NB4 (cell line): ENCODE data around the gene POLR2H.

Experiments
- DNase-seq: peaks from one replicate; pipeline ENCODE4 v3.0.0; 2010; ENCODE audit warnings: low read depth
- H3K4me3 ChIP-seq: one replicate; pipeline ENCODE4 v1.5.1; 2011; ENCODE audit warnings: mild to moderate bottlenecking, low read depth, low read length, moderate library complexity
- CTCF ChIP-seq: IDR thresholded peaks from one replicate; pipeline ENCODE4 v1.5.1; 2012; ENCODE audit warnings: low read depth, low read length
- MAX ChIP-seq: IDR thresholded peaks from 2 replicates; pipeline ENCODE4 v1.6.1; 2011; ENCODE audit warnings: low read depth, low read length
- MYC ChIP-seq: IDR thresholded peaks from 2 replicates; pipeline ENCODE4 v1.6.1; 2011; ENCODE audit warnings: low read depth, low read length
- POLR2A ChIP-seq: IDR thresholded peaks from 2 replicates; pipeline ENCODE4 v1.6.1; 2011; ENCODE audit warnings: mild to moderate bottlenecking; ENCODE audit not compliant: insufficient read length; ENCODE audit errors: extremely low read depth

The POLR2H gene

GRCh38 chr3:184359610-184360009 is 1.9 kb upstream of the POLR2H start:
- TF ChIP-seq POLR2A (no peak), MAX (no peak), MYC (no peak), CTCF (no peak)
- no peak for DNase-seq
- no peak overlapping the region for H3K4me3 ChIP-seq

- DNase-seq, result no peak
Measured at GRCh38 chr3:184360070-184360928, 1.2 kb upstream of the POLR2H start.

GRCh38 chr3:184360929-184361531 is 480 bp upstream of the POLR2H start:
- DNase-seq, result no peak

More at GRCh38 chr3:184360070-184360928, 1.2 kb upstream of the POLR2H start:
- TF ChIP-seq MAX, result no peak
- no peak for TF ChIP-seq POLR2A
- TF ChIP-seq MYC, result no peak
- TF ChIP-seq CTCF, result no peak
- H3K4me3 ChIP-seq, result peak overlapping the region; percentile 67

GRCh38 chr3:184361932-184362667 is 590 bp downstream of the POLR2H start:
- peak overlapping the region; percentile 79 for H3K4me3 ChIP-seq
- DNase-seq, result peak; percentile 79
- TF ChIP-seq CTCF (no peak), POLR2A (peak; percentile 38)

More at GRCh38 chr3:184360929-184361531, 480 bp upstream of the POLR2H start:
- 0 out of 2 replicates have a peak, but pooled peaks have one; percentile 13 for TF ChIP-seq MYC
- TF ChIP-seq CTCF, result no peak
- no peak for TF ChIP-seq POLR2A
- peak; percentile 51; the same call in 1 of the 2 replicates for TF ChIP-seq MAX
- peak overlapping the region; percentile 67 for H3K4me3 ChIP-seq

- DNase-seq, result peak; percentile 98
- H3K4me3 ChIP-seq, result peak overlapping the region; percentile 79
- TF ChIP-seq POLR2A (peak; percentile 66), CTCF (peak; percentile 30), MAX (peak; percentile 60), MYC (peak; percentile 78)
Measured at GRCh38 chr3:184362668-184363546, 1.4 kb downstream of the POLR2H start.
